Hepatocyte (in vitro differentiated cells): ENCODE measurements around the gene SLC7A9.

Experiments
- CTCF ChIP-seq: fragments of 200-600 bp; sonication (generic); IDR thresholded peaks from 2 replicates; pipeline ENCODE4 v1.5.1; 2016; ENCODE audit warnings: antibody characterized with exemption, mild to moderate bottlenecking; ENCODE audit not compliant: poor library complexity
- EZH2 ChIP-seq: fragments of 200-600 bp; sonication (generic); IDR thresholded peaks from 2 replicates; pipeline ENCODE4 v1.6.1; 2016; ENCODE audit warnings: antibody characterized with exemption, mild to moderate bottlenecking, borderline replicate concordance
- EZH2phosphoT487 ChIP-seq: fragments of 200-600 bp; sonication (generic); IDR thresholded peaks from one replicate; pipeline ENCODE4 v1.6.1; 2018; ENCODE audit warnings: antibody characterized with exemption, mild to moderate bottlenecking, low read depth, moderate library complexity; ENCODE audit not compliant: unreplicated experiment, severe bottlenecking

- TF ChIP-seq CTCF (no peak), EZH2phosphoT487 (no peak), EZH2 (no peak)
These were observed 52.9 kb downstream of the SLC7A9 start for GRCh38 chr19:32816555-32817099.
